NT2/D1 (cell line): ENCODE data around the gene CHRM1.

Experiments
- SUZ12 ChIP-seq: IDR thresholded peaks from 2 replicates; pipeline ENCODE4 v1.6.1; 2011; ENCODE audit not compliant: insufficient read length, insufficient read depth; ENCODE audit errors: extremely low read depth
- YY1 ChIP-seq: IDR thresholded peaks from 2 replicates; pipeline ENCODE4 v1.6.1; 2011; ENCODE audit not compliant: insufficient read length, insufficient read depth
- ZNF274 ChIP-seq: IDR thresholded peaks from 2 replicates; pipeline ENCODE4 v1.6.1; 2011; ENCODE audit warnings: mild to moderate bottlenecking, low read depth, low read length

GRCh38 chr11:62860835-62861563 is 60.2 kb downstream of the CHRM1 start:
- TF ChIP-seq YY1 (no peak), ZNF274 (no peak), SUZ12 (no peak)
